Neural cell (in vitro differentiated cells): Measurements from ENCODE around the gene L1CAM. TPM values are rescaled to one million over a fixed set of nuclear protein-coding genes. Genes with fewer than 3 reads are reported as not detected.

ENCODE experiments used
- H2AFZ ChIP-seq: fragments of 200-600, 300-800 bp; sonication (generic), shearing (Covaris generic); 2 replicates; pipeline ENCODE4 v1.6.0; 2014; ENCODE audit warnings: low read depth, mild to moderate bottlenecking, antibody characterized with exemption, low read length, moderate library complexity
- H3F3A ChIP-seq: fragments of 200-600 bp; shearing (Covaris generic); 2 replicates; pipeline ENCODE4 v1.6.1; 2016; ENCODE audit warnings: mild to moderate bottlenecking, moderate library complexity, mixed read lengths, antibody characterized with exemption, low read length; ENCODE audit not compliant: insufficient read depth, poor library complexity, severe bottlenecking
- H3K27ac ChIP-seq: fragments of 200-600, 300-800 bp; sonication (generic), shearing (Covaris generic); 2 replicates; pipeline ENCODE4 v1.5.1; 2014; ENCODE audit warnings: mild to moderate bottlenecking, low read length, moderate library complexity
- H3K27me3 ChIP-seq: fragments of 300-800, 200-600 bp; sonication (generic), shearing (Covaris generic); 2 replicates; pipeline ENCODE4 v1.6.0; 2014; ENCODE audit warnings: mild to moderate bottlenecking, low read depth, low read length, moderate library complexity; ENCODE audit not compliant: insufficient read depth
- H3K36me3 ChIP-seq: fragments of 300-800, 200-600 bp; sonication (generic), shearing (Covaris generic); 2 replicates; pipeline ENCODE4 v1.5.1; 2014; ENCODE audit warnings: mild to moderate bottlenecking, antibody characterized with exemption, low read length, moderate library complexity; ENCODE audit not compliant: insufficient read depth
- H3K4me2 ChIP-seq: fragments of 300-800, 200-600 bp; sonication (generic), shearing (Covaris generic); 2 replicates; pipeline ENCODE4 v1.6.0; 2014; ENCODE audit warnings: mild to moderate bottlenecking, low read length
- H3K4me3 ChIP-seq: fragments of 300-800, 200-600 bp; sonication (generic), shearing (Covaris generic); 2 replicates; pipeline ENCODE4 v1.5.1; 2014; ENCODE audit warnings: mild to moderate bottlenecking, low read length, moderate library complexity
- H3K79me2 ChIP-seq: fragments of 200-600 bp; shearing (Covaris generic); replicated peaks from 2 replicates; pipeline ENCODE4 v1.6.0; 2014; ENCODE audit warnings: mild to moderate bottlenecking, low read length, moderate library complexity; ENCODE audit not compliant: insufficient read depth
- H3K9ac ChIP-seq: fragments of 300-800, 200-600 bp; sonication (generic), shearing (Covaris generic); 2 replicates; pipeline ENCODE4 v1.6.1; 2016; ENCODE audit warnings: mild to moderate bottlenecking, low read length, mixed read lengths
- H3K9me2 ChIP-seq: fragments of 200-600 bp; shearing (Covaris generic); 2 replicates; pipeline ENCODE4 v1.6.1; 2016; ENCODE audit warnings: mild to moderate bottlenecking, low read length, mixed read lengths; ENCODE audit not compliant: insufficient read depth
- H3K9me3 ChIP-seq: fragments of 200-600, 300-800 bp; sonication (generic), shearing (Covaris generic); 2 replicates; pipeline ENCODE4 v1.6.1; 2016; ENCODE audit warnings: mild to moderate bottlenecking, mixed run types, low read length, moderate library complexity, mixed read lengths
- H4K20me1 ChIP-seq: fragments of 200-600 bp; shearing (Covaris generic); 2 replicates; pipeline ENCODE4 v1.6.1; 2016; ENCODE audit warnings: mild to moderate bottlenecking, mixed run types; ENCODE audit not compliant: insufficient read depth
- EP300 ChIP-seq: fragments of 450-650 bp; conservative IDR thresholded peaks from 2 replicates; pipeline ENCODE4 v1.6.1; 2014; ENCODE audit warnings: antibody characterized with exemption, mild to moderate bottlenecking, moderate library complexity; ENCODE audit not compliant: poor library complexity, severe bottlenecking
- EZH2 ChIP-seq: fragments of 200-600, 300-800 bp; shearing (Covaris generic), sonication (generic); IDR thresholded peaks from 2 replicates; pipeline ENCODE4 v1.6.1; 2014; ENCODE audit warnings: antibody characterized with exemption, low read length, borderline replicate concordance, mild to moderate bottlenecking; ENCODE audit not compliant: insufficient read depth, poor library complexity, severe bottlenecking
- MXI1 ChIP-seq: fragments of 450-650 bp; conservative IDR thresholded peaks from 2 replicates; pipeline ENCODE4 v1.6.1; 2014; ENCODE audit warnings: antibody characterized with exemption, mild to moderate bottlenecking; ENCODE audit not compliant: poor library complexity, severe bottlenecking
- POLR2AphosphoS5 ChIP-seq: IDR thresholded peaks from 2 replicates; pipeline ENCODE4 v1.6.1; 2012
- RAD21 ChIP-seq: fragments of 450-650 bp; conservative IDR thresholded peaks from 2 replicates; pipeline ENCODE4 v1.6.1; 2014; ENCODE audit warnings: antibody characterized with exemption, mild to moderate bottlenecking, moderate library complexity
- SMC3 ChIP-seq: fragments of 450-650 bp; conservative IDR thresholded peaks from 2 replicates; pipeline ENCODE4 v1.6.1; 2014; ENCODE audit warnings: antibody characterized with exemption, mild to moderate bottlenecking, moderate library complexity; ENCODE audit not compliant: poor library complexity
- TAF1 ChIP-seq: IDR thresholded peaks from 2 replicates; pipeline ENCODE4 v1.6.1; 2012; ENCODE audit warnings: low read depth
- polyA plus RNA-seq: library from polyadenylated mRNA; depleted of rRNA; stranded (reverse); fragments of >200 nt; gene quantifications from 2 replicates; pipeline ENCODE4 v1.2.3, GENCODE V29; 2014
- TF ChIP-seq, protein P1 (sequence below): fragments of 450-650 bp; IDR thresholded peaks from 2 replicates; pipeline ENCODE4 v1.5.1; 2014; ENCODE audit warnings: antibody characterized with exemption, mild to moderate bottlenecking, moderate library complexity; ENCODE audit not compliant: poor library complexity, severe bottlenecking
- TF ChIP-seq, protein P2 (sequence below): IDR thresholded peaks from 2 replicates; pipeline ENCODE4 v1.6.1; 2012; ENCODE audit warnings: borderline replicate concordance

L1CAM gene
- polyA plus RNA-seq, 1 donor from 2014 or later, result 88.0 TPM

DNA sequence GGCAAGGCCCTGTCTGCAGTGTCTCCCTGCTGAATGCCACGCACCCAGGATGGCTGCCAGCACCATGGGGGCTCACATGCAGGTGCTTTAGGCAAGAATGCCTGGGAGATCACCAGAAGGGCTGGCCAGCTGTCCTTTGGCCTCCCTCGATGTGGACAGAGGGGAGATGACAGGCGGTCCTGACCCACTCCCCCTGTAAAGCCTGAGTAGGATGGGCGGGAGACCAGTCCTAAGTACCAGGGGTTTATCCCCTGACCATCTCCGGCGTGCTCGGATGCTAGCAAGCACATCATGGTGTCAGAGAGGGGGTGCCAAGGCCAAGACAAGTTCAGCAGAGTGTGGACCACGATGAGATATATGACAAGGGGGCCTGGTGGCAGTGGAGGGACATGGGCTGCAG, 60.9 kb downstream of the L1CAM start:
- no peaks in the 10 kb centered on the region for H3K36me3 ChIP-seq
- H2AFZ ChIP-seq, result no peak overlapping the region
- no peak overlapping the region for H3K4me3 ChIP-seq
- H3K27me3 ChIP-seq, result no peaks in the 10 kb centered on the region
- no peaks in the 10 kb centered on the region for H4K20me1 ChIP-seq
- no peak overlapping the region for H3K9ac ChIP-seq
- H3K9me3 ChIP-seq, result no peaks in the 10 kb centered on the region
- TF ChIP-seq SMC3 (no peak), RAD21 (no peak), MXI1 (no peak), POLR2AphosphoS5 (no peak), EP300 (no peak), TAF1 (no peak)
- TF ChIP-seq, protein P1, sequence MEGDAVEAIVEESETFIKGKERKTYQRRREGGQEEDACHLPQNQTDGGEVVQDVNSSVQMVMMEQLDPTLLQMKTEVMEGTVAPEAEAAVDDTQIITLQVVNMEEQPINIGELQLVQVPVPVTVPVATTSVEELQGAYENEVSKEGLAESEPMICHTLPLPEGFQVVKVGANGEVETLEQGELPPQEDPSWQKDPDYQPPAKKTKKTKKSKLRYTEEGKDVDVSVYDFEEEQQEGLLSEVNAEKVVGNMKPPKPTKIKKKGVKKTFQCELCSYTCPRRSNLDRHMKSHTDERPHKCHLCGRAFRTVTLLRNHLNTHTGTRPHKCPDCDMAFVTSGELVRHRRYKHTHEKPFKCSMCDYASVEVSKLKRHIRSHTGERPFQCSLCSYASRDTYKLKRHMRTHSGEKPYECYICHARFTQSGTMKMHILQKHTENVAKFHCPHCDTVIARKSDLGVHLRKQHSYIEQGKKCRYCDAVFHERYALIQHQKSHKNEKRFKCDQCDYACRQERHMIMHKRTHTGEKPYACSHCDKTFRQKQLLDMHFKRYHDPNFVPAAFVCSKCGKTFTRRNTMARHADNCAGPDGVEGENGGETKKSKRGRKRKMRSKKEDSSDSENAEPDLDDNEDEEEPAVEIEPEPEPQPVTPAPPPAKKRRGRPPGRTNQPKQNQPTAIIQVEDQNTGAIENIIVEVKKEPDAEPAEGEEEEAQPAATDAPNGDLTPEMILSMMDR, result no peak
- TF ChIP-seq, protein P2, sequence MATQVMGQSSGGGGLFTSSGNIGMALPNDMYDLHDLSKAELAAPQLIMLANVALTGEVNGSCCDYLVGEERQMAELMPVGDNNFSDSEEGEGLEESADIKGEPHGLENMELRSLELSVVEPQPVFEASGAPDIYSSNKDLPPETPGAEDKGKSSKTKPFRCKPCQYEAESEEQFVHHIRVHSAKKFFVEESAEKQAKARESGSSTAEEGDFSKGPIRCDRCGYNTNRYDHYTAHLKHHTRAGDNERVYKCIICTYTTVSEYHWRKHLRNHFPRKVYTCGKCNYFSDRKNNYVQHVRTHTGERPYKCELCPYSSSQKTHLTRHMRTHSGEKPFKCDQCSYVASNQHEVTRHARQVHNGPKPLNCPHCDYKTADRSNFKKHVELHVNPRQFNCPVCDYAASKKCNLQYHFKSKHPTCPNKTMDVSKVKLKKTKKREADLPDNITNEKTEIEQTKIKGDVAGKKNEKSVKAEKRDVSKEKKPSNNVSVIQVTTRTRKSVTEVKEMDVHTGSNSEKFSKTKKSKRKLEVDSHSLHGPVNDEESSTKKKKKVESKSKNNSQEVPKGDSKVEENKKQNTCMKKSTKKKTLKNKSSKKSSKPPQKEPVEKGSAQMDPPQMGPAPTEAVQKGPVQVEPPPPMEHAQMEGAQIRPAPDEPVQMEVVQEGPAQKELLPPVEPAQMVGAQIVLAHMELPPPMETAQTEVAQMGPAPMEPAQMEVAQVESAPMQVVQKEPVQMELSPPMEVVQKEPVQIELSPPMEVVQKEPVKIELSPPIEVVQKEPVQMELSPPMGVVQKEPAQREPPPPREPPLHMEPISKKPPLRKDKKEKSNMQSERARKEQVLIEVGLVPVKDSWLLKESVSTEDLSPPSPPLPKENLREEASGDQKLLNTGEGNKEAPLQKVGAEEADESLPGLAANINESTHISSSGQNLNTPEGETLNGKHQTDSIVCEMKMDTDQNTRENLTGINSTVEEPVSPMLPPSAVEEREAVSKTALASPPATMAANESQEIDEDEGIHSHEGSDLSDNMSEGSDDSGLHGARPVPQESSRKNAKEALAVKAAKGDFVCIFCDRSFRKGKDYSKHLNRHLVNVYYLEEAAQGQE, result no peak
- H3K4me2 ChIP-seq, result no peak overlapping the region
- H3K9me2 ChIP-seq, result no peaks in the 10 kb centered on the region
- peaks cover 65% of the 10 kb centered on the region for H3K79me2 ChIP-seq
- no peak overlapping the region for H3K27ac ChIP-seq
- no peaks in the 10 kb centered on the region for H3F3A ChIP-seq

DNA sequence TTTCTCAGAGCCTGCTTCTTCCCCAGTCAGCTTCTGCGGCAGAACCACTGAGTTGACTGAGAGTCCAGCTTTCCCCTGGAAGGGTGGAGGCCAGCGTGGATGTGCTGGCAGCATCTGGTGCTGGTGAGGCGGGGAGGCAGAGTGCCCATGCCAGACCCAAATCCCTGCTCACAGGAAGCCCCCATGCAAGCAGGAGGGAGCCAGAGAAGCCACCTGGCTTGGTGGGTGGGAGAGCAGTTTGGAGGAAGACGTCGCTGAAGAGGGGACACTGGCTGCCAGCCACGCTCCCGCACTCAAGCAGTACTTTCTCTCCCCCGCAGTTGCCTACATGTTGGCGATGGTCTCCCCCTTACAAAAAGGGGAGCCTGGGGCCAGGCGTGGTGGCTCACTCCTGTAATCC, 61.6 kb downstream of the L1CAM start:
- TF ChIP-seq EP300, result no peak
- TF ChIP-seq, protein P1, result no peak
- TF ChIP-seq SMC3, result no peak
- TF ChIP-seq, protein P2, result no peak
- no peak for TF ChIP-seq POLR2AphosphoS5
- no peak for TF ChIP-seq EZH2
- no peak for TF ChIP-seq MXI1
- TF ChIP-seq TAF1, result no peak
- no peak for TF ChIP-seq RAD21

More for the DNA sequence above, 61.6 kb downstream of the L1CAM start:
- Histone ChIP-seq H3K9me3 (no peaks in the 10 kb centered on the region), H3K36me3 (no peaks in the 10 kb centered on the region), H3K79me2 (peaks cover 70% of the 10 kb centered on the region), H3K9ac (no peak overlapping the region), H3K4me3 (no peak overlapping the region), H2AFZ (no peak overlapping the region), H3K27ac (no peak overlapping the region), H3K9me2 (no peaks in the 10 kb centered on the region), H3K4me2 (no peak overlapping the region), H3F3A (no peaks in the 10 kb centered on the region), H4K20me1 (no peaks in the 10 kb centered on the region), H3K27me3 (no peaks in the 10 kb centered on the region)
